HG03064 (cell line): ENCODE results near the gene WIPF1.

ENCODE experiments used
- ATAC-seq: cut with Tn5 transposase; IDR thresholded peaks from one replicate; pipeline ENCODE4 v1.9.1; 2021; ENCODE audit warnings: low read depth; ENCODE audit not compliant: unreplicated experiment

WIPF1 gene

GRCh38 chr2:174623106-174623637, 25.6 kb upstream of the WIPF1 start:
- no peak for ATAC-seq

- no peak for ATAC-seq
Measured at GRCh38 chr2:174621323-174621722, 23.7 kb upstream of the WIPF1 start.

GRCh38 chr2:174618179-174618578, 20.6 kb upstream of the WIPF1 start:
- no peak for ATAC-seq

- no peak for ATAC-seq
Measured at GRCh38 chr2:174617718-174618117, 20.1 kb upstream of the WIPF1 start.

GRCh38 chr2:174617120-174617519, 19.5 kb upstream of the WIPF1 start:
- no peak for ATAC-seq

- ATAC-seq, result no peak
Measured at GRCh38 chr2:174615871-174616436, 18.4 kb upstream of the WIPF1 start.

GRCh38 chr2:174614261-174614660, 16.7 kb upstream of the WIPF1 start:
- ATAC-seq, result no peak

- ATAC-seq, result no peak
Measured at GRCh38 chr2:174613531-174613930, 15.9 kb upstream of the WIPF1 start.

GRCh38 chr2:174612970-174613369, 15.4 kb upstream of the WIPF1 start:
- no peak for ATAC-seq

- no peak for ATAC-seq
Measured at GRCh38 chr2:174611854-174612253, 14.2 kb upstream of the WIPF1 start.

GRCh38 chr2:174611006-174611405, 13.4 kb upstream of the WIPF1 start:
- ATAC-seq, result no peak

- no peak for ATAC-seq
Measured at GRCh38 chr2:174610243-174610995, 12.8 kb upstream of the WIPF1 start.

- ATAC-seq, result no peak
Measured at GRCh38 chr2:174609261-174609660, 11.7 kb upstream of the WIPF1 start.

- peak; percentile 31 for ATAC-seq
Measured at GRCh38 chr2:174608866-174609214, 11.2 kb upstream of the WIPF1 start.

GRCh38 chr2:174607989-174608865, 10.6 kb upstream of the WIPF1 start:
- peak; percentile 71 for ATAC-seq

- no peak for ATAC-seq
Measured at GRCh38 chr2:174607584-174607983, 10.0 kb upstream of the WIPF1 start.

- ATAC-seq, result no peak
Measured at GRCh38 chr2:174606336-174606735, 8.7 kb upstream of the WIPF1 start.

- no peak for ATAC-seq
Measured at GRCh38 chr2:174605687-174606086, 8.1 kb upstream of the WIPF1 start.

GRCh38 chr2:174603280-174603679, 5.7 kb upstream of the WIPF1 start:
- no peak for ATAC-seq

GRCh38 chr2:174602745-174603144, 5.1 kb upstream of the WIPF1 start:
- no peak for ATAC-seq

GRCh38 chr2:174600349-174600748, 2.7 kb upstream of the WIPF1 start:
- ATAC-seq, result peak; percentile 34
